GM21381 (cell line): Measurements from ENCODE around the gene TSPAN9.

Experiments used
- ATAC-seq: cut with Tn5 transposase; IDR thresholded peaks from one replicate; pipeline ENCODE4 v1.9.1; 2021; ENCODE audit warnings: mild to moderate bottlenecking, moderate library complexity; ENCODE audit not compliant: unreplicated experiment

Gene TSPAN9

DNA sequence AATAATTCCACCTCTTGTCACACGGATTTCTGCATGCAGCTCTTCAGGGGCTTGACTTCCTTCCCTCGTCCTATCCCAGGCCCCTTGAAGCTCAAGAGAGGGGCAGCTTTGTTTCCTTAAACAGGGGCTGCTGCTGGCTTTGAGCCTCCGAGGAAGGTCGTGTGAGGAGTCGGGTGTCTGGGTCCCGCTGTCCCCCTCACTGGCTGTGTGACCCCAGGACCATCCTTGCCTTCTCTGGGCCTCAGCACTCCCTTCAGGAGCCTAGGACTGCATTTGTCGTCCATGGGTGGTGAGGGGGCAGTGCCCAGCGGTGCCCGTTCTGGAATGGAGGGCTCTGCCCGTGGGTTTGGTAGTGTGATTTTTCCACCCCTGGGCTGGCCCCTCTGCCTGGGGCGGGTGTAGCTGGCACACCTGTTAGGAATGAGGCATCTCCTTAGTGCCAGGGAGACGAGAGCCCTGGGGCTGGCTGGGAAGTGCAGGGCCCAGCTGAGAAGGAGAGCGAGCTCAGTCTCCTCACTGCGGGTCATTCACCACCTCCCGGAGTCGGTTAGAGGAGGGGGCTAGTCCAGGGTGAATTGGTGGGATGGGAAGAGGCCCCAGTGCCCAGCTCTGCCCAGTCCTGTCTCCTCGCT is 60.8 kb downstream of the TSPAN9 start:
- no peak for ATAC-seq

DNA sequence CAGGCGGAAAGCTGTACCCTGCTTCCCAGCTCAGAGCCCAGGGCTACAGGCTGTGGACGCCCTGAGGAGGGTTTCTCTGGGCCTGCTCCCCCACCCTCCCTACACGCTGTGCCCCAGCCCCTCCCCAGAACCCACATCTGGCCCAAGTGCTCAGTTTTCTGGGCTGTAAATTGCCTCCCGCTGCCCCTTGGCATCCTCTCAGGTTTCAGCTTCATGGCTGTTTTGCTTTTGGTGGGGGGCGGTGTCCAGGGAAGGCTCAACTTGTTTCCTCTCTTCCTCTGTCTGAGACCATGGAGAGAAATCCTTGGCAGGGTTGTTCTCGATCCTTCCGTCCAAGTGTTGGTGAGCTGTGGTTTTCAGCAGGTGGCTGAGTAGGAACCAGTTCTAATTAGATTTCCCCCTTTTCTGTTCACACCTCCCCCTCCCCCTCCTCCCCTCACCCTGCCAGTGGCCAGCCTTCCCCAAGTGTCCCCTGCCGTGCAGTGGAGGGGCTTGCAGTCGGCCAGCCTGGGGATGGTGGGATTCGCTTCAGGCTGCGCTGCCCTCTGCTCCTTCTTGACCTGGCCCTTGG is 61.8 kb downstream of the TSPAN9 start:
- no peak for ATAC-seq

DNA sequence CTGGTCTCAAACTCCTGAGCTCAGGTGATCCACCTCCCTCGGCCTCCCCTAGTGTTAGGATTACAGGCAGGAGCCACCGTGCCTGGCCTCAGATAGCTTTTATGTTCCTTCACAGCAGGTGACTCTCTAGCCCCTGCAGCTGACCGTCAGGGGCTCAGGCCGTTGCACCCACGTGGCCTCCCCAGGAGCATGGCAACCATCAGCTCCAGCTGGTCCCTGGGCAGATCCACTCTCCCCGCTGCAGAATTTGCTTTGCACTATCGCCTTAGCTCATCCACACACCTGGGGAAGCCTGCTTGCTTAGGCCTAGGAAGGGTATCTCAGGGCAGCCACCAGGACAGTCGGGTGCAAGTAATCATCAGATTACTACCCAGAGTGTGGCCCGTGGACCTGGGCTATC is 62.6 kb downstream of the TSPAN9 start:
- no peak for ATAC-seq

DNA sequence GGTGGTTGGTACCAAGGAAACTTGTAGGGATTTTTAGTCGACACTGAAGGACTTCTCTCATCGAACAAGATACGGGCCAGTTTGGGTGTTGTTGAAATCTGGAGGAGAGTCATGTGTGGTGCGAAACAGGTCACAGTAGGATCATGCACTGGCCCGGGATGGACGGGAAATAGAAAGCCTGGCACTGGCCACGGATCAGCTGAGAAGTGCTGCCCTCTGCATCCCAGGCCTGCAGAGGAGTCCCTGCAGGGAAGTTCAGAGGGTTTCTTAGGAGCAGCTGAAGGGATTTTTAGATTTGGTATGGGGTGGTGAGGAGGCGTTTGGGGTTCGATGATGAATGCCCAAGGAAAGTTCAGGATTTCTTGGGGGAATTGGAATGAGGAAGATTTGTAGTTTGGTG is 63.1 kb downstream of the TSPAN9 start:
- ATAC-seq: no peak

DNA sequence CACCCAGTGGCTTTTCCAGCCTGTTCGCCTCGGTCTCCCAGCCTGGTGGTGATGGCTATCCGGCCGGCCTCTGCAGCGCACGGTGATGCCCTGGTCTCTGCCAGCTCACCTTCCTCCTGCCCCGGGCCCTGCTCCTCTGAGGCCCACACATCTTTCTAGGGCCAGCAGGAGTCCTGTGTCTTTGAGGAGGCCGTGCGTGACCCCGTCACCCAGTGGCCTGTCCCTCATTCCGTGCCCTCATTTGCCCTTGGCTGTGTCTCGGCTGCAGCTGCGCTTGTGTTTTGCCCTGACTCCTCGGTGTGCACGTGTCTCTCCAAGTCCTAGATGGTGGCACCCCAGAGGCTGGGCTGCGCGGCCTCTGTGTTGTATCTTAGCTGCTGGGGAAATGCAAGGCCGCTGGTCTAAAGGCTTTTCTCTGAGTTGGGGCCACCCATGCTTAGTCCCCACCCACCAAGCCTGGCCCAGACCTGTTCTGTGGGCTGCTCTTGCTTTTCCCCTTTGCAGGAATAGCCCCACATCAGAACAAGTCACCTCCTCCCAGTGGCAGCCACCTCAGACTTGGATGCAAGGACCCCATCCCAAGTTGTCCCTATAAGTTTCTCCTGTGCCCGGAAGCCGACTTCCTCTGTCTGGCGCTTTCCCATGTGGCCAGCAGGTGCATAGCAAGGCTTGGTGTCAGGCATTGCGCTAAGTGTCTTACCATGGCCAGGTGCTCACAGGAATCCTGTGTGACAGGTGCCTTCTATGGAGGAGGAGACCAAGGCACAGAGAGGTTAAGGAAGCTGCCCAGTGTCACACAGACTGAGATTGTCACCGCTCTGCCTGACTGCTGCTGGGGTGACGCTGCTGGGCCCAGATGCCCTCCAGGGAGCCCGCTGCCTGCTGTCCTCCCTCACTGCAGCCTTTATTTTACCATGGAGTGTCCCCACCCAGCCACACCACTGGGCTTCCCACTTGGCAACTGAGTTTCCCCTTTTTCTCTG is 64.5 kb downstream of the TSPAN9 start:
- no peak for ATAC-seq

DNA sequence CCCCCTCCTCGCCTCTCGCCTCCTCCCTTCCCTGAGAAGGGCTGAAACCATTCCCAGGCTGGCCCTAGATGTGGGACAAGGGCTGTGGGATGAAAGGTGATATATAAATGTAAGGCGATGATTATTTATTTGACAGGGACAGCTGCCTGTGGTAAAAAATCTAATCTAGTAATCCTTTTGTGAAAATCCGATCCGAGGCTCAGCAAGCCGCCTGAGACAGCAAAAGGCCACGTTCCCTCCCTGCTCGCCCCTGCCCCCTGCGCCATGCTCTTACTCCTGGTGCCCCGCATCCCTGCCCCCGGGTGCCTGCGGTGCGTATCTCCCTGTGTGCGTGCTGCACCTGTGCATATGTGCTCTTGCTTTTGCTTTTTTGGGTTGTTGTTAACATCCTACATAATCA is 65.2 kb downstream of the TSPAN9 start:
- ATAC-seq: no peak

DNA sequence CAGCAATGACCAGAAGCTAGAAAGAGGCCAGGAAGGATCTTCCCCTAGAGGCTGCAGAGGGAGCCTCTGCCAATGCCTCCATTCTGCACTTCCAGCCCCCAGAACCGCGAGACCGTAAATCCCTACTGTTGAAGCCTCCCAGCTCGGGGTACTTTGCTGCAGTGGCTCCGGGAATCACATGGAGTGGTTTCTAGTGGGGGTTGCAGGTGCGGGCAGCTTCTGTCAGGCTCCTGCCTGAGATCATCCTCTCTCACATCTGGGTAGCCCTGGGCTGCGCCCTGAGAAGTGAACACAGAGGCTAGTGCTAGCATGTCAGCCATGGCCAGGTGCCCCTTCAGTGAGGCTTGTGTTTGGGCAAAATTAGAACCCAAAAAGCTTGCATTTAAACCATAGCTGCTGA is 67.3 kb downstream of the TSPAN9 start:
- ATAC-seq: no peak

DNA sequence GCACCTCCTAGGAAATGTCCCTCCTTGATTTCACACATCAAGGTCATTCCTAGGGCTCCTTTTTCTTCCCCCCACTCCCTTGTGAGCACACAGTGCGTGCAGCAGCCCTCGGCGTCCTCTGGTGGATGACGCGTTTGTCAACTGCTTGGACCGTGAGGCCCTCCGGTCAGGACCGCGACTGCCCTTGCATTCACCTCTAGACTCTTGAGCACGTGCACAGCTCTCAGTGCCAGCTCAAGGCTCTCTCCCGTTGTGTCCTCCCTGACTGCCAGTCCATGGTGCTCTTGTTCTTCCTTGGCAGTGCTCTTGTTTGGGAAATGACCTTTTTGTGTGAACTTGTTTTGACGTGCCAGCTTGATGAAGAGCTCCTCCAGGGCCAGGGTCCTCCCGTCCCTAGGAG is 67.9 kb downstream of the TSPAN9 start:
- ATAC-seq: no peak

DNA sequence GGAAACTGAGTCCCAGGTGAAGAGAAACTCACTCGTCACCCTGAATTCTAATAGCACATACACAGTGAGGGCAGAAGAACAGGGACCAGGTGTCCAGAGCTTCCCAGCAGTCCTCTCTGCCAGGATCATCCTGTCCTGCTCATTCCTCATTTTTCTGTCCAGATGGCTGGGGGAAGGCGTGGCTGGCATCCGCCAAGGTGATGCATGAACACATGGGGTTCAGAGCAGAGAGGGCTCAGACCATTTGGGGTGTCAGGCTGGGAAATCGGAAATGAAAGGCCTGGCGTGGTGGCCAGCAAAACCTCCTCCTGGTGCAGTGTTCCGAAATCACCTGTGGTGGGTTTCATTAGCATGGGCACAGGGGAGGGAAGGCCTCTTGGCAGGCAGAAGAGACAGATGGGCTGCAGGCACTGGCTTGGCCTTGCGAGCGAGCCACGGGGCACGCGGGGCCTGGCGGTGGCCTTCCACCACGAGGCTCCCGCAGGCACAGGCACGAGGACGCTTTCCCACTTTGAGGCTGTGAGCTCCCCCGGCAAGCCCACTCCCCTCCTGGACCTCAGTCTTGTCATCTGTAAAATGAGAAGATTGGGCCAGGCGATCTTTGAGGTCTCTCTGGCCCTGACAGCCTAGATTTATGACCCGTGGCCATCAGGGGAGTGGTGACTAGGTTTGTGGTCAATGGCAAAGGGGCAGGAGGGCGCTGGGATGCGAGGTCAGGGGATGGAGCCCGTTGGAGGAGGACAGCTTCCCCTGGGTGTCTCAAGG is 68.5 kb downstream of the TSPAN9 start:
- ATAC-seq: no peak

DNA sequence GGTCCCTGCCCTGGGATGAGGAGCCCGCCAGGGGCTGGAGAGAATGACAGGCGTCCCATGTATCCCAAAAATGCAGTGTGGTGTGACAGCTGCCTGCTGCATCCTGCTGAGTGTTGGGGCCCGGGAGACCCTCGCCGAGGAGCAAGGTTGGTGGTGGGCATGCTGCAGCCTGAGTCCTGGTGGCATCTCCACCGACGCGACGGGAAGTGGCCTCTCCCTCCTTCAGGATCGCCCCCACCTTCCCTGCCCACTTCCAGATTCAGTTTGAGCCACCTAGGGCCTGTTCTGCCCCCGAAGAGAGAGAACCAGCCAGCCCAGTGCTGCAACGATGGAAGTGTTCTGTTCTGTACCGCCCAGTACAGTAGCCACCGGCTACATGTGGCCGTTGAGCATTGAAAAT is 70.1 kb downstream of the TSPAN9 start:
- no peak for ATAC-seq

DNA sequence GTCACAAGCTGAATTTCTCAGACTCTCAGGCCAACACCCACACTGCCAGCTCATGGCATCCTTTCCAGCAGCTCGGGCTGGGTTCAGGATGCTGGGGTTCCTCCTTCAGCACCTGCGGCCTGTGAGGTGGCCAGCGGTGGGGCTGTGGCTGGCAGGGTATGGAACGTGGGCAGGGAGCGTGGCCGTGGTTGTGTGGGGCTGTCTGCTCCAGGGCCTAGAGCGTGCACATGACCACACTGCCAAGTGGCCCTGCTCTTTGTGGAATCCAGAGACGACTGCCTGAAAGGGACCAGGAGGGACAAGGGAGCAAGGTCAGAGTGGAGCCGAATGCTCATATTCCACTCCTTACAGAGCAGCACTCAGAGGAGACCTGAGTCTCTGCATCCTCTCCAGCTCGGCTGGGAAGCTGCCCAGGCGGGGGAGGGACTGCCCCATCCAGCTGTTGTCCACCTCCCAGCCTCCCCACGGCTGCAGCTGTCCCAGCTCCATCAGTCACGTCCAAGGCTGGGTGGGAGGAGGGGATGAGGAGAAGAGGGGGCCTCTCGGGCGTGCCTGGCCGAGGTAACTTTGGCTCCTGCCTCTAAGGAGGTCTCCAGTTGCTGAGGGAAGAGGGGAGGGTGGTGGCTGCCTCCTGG is 71.3 kb downstream of the TSPAN9 start:
- ATAC-seq: no peak

DNA sequence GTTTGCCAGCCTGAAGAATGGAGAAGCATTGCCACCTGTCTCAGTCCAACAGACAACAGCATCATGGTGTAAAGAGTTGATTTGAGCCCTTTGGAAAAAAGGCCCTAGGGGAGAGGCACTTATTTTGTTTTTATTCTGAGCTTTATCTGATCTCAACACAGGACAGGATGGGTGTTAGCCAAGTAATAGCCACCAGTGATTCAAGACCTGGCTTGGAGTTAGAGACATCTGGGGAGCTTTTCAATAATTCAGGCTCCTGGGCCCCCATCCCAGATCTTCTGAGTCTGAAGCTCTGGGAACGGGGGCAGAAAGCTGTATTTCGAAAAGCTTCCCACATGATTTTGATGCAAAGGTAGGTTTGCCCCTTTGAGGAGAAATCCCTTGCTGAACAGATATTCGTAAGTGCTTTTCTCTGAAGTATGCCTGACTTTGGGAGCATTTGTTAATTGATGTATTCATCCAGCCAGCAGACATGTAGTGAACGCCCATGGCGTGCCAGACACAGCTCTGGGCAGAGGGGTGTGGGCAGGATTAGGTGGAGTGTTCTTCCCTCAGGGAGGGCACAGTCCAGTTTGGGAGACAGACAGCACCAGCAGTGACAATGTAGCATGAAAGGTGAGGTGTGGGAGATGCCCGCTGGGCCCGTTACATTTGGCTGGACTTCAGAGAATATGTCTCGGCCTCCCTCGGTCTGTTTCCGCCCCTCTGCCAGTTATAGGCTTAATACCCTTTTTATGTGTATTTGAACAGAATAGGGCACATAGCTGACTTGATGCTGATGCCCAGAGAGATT is 72.5 kb downstream of the TSPAN9 start:
- ATAC-seq: no peak

DNA sequence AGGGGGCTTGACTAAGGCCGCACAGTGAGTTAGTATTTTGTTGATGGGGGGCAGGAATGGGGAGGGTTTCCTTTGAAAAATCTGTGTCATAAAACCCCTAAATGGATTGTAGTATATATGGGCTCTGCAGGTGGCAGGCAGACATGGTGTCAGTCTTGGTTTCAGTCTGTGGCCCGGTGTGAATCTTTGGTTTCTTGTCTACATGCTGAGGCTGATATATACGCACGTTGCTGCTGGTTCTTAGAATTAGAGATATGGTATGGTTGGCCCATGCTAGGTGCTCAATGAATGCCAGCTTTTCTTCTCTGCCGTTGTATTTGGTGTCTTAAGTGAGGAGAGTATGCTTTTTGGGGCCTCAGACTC is 73.1 kb downstream of the TSPAN9 start:
- no peak for ATAC-seq

DNA sequence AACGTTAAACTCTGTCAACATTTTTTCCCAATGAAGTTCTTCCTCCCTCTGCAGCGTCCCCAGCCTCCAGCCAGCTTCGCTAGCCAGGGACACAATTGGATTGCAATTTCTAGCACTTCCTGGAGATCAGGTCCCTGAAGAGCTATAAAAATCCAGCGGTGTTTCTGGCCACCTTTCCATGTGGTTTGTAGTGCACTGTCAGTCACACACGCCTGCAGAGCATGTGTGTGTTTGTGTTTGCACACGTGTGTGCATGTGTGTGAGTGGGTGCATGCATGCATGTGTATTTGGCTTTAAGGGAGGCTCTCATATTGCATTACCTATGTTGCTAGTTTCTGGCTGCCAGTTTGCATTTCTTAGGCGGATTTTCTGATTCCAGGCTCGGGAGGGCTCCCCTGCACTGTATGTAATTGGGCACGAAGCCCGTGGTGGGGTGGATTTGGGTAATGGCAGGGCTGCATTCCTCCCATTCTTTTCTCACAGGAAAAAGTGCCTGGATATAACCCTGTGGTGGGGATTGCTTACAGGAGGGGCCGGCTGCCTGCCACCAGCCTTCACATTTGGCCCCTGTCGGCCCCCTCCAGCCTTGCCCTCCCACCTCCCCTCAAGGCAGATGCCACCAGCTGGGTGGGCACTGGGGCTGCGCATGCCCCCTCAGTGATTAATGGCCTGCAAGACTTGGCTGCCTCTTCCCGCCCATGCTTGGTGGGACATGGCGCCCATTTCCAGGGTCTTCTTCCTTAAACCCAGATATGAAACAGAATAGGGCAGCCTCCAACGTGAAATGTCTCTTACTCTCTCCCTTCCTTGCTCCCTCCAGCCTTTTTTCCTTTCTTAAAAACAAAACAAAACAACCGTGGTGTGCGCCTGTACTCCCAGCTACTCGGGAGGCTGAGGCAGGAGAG is 74.0 kb downstream of the TSPAN9 start:
- ATAC-seq: no peak

DNA sequence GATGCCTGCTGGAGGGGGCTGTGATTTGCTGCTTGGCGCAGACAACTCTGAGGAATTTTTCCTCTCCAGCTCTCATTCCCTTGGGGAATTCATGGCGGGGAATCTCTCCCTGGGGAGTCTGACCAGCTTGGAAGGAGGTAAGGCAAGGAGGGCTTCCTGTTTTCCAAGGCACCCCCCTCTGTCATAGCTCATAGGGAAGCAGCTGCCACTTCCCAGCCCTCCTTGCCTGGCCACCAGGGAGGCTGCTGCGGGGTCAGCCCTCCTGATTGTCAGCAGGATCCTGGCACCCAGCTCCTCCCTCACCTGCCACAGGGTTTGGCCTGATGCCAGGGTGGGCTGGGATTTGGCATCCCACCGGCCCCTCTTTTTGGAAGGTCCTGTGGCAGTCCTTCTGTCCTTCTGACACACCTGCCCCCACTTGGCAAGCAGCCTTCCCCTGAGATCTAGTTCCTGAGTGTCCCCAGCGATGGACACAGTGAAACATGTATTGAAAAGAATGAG is 74.9 kb downstream of the TSPAN9 start:
- ATAC-seq: no peak

DNA sequence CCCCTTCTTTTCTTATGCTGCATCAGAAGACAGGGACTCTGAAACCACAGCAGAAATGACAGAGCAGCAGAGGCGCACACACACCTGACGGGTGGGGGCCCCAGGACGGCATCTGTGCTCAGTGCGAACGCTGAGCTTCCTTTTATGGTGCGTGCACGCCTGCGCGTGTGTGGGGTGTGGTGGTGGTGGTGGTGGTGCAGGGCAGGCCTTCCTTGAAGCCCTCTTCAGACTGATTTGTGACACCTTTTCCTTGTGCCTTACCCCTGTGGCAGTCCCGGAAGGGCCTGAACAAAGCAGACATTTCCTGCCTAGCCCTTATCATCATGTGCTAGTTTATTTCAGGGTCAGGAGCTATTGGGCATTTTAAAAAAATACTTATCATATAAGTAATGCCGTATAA is 75.7 kb downstream of the TSPAN9 start:
- no peak for ATAC-seq

DNA sequence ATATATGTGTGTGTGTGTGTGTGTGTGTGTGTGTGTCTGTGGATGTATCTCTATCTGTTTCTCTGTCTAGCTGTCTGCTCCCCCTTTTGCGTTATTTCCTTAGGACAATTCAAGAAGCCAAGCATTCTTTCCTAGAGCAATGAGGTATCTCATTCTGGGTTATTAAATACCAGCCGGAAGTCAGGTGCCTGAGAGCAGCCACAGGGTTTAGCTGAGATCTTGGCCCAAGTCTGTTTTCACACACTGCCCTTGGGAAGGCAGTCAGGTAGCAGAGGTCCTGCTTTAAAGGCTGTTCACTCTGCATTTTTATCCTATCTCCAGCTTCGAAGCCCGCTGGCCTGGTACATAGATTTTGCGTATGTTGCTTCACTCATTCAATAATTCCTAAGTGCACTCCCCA is 76.8 kb downstream of the TSPAN9 start:
- no peak for ATAC-seq

DNA sequence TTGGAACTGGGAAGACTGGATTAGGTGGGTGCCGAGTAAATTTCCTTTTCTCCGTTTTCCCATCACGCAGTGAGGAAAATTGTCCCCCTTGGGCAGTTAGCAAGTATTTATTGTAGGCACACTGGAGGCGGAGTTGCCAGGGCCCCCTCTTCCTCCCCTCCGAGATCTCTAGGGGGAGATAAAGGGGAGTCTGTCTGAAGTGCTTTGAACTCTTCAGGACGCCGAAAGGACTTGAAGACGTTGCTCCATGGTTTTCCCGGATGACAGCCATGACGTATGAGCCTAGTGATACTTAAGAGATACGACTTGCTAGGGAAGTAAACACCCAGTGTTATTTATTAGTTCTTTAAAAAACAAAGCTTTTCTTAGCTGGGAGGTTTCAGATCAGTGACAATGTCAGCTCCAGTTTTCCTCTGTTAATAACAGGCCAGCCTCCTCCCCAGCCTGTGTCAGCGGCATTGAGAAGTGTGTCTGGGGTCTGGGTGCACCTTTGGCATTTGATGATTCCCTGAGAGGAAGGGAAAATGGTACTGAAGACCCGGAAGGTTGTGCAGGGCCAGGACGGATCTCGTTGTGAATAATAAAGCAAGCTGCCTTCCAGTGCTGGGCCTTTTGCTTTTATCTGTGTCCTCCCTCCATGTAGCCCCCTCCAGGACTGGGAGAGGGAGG is 78.7 kb downstream of the TSPAN9 start:
- ATAC-seq: no peak
